GM12878 (cell line): ENCODE data around the gene AZGP1. TPM values are rescaled to one million over a fixed set of nuclear protein-coding genes. Genes with fewer than 3 reads are reported as not detected.
"Not testable (repeated sequence)": the region's sequence is repeated elsewhere in the genome, so short reads cannot be mapped to it uniquely, and the experiment has no call there.

Experiments
- ATAC-seq: fragments of 200-7000 bp; cut with Tn5 transposase; 3 replicates; pipeline ENCODE4 v1.9.1; 2020; ENCODE audit warnings: mild to moderate bottlenecking, moderate library complexity
- BruUV-seq: library from RNA; stranded (reverse); fragments of 400-500 nt; replicated peaks from 2 replicates; lab custom pipeline; 2021; lab: Mats Ljungman, UMichigan
- CTCF ChIA-PET: fragments of 300-600 bp; sonication (Branson Sonifier 250); formaldehyde crosslinking; extraction: SDS; loops from one replicate; lab custom pipeline; 2021; ENCODE audit warnings: inconsistent platforms; lab: Yijun Ruan, JAX
- POLR2A ChIA-PET: fragments of 350-600 bp; formaldehyde crosslinking; extraction: SDS; loops from one replicate; lab custom pipeline; 2021; ENCODE audit warnings: inconsistent platforms; lab: Charles Lee
- RAD21 ChIA-PET: fragments of 300-600 bp; sonication (Branson Sonifier 250); formaldehyde crosslinking; loops from one replicate; lab custom pipeline; 2023; ENCODE audit warnings: antibody characterized with exemption; ENCODE audit not compliant: unreplicated experiment; lab: Charles Lee
- SMC1A ChIA-PET: fragments of 300-600 bp; sonication (Branson Sonifier 250); formaldehyde crosslinking; loops from one replicate; lab custom pipeline; 2023; ENCODE audit not compliant: unreplicated experiment, uncharacterized antibody; lab: Charles Lee
- DNase-seq: peaks from one replicate; pipeline ENCODE4 v3.0.0-alpha.2; 2011; ENCODE audit warnings: low read depth, low spot score
- FAIRE-seq: peaks from 3 replicates; lab custom pipeline; 2011; peaks lifted over from hg19 to GRCh38; lab: Jason Lieb, UNC
- H2AFZ ChIP-seq: 2 replicates; pipeline ENCODE4 v1.6.0; 2011; ENCODE audit warnings: low read depth, low read length, control low read depth; ENCODE audit not compliant: control insufficient read depth
- H3K27ac ChIP-seq: 2 replicates; pipeline ENCODE4 v1.5.1; 2011; ENCODE audit warnings: control low read depth; ENCODE audit not compliant: control insufficient read depth, insufficient read depth
- H3K27me3 ChIP-seq, 2 experiments: replicated peaks in 1 of 2; 2 replicates each; pipeline versions ENCODE4 v1.6.0 to v1.6.1; 2011; ENCODE audit warnings: low read length in 1 of 2; ENCODE audit not compliant: control insufficient read depth in 2 of 2, insufficient read depth in 2 of 2
- H3K36me3 ChIP-seq, 2 experiments: 2 replicates each; pipeline ENCODE4 v1.5.1; 2011; ENCODE audit warnings: low read length in 1 of 2; ENCODE audit not compliant: control insufficient read depth in 2 of 2, insufficient read depth in 2 of 2
- H3K4me1 ChIP-seq: 2 replicates; pipeline ENCODE4 v1.6.1; 2011; ENCODE audit warnings: mild to moderate bottlenecking, low read length, moderate library complexity, mixed read lengths; ENCODE audit not compliant: control insufficient read depth, insufficient read depth
- H3K4me2 ChIP-seq: 2 replicates; pipeline ENCODE4 v1.6.0; 2011; ENCODE audit warnings: control low read depth; ENCODE audit not compliant: control insufficient read depth, insufficient read depth
- H3K4me3 ChIP-seq: fragments of 200-600 bp; sonication (generic); 2 replicates; pipeline ENCODE4 v1.5.1; 2016
- H3K79me2 ChIP-seq: 2 replicates; pipeline ENCODE4 v1.6.0; 2011; ENCODE audit warnings: low read length; ENCODE audit not compliant: control insufficient read depth, insufficient read depth
- H3K9ac ChIP-seq: 2 replicates; pipeline ENCODE4 v1.8.0; 2011; ENCODE audit warnings: low read length, control low read depth, mixed read lengths; ENCODE audit not compliant: control insufficient read depth, insufficient read depth
- H3K9me3 ChIP-seq: replicated peaks from 3 replicates; pipeline ENCODE4 v1.5.1; 2011; ENCODE audit warnings: mild to moderate bottlenecking, low read length; ENCODE audit not compliant: control insufficient read depth, insufficient read depth
- H4K20me1 ChIP-seq: 2 replicates; pipeline ENCODE4 v1.6.0; 2011; ENCODE audit not compliant: control insufficient read depth, insufficient read depth
- JUNB ChIP-seq: IDR thresholded peaks from 2 replicates; pipeline ENCODE4 v1.6.1; 2016; ENCODE audit warnings: antibody characterized with exemption, mild to moderate bottlenecking
- KAT2A ChIP-seq: conservative IDR thresholded peaks from 2 replicates; pipeline ENCODE4 v1.6.1; 2011; ENCODE audit warnings: low read depth, low read length; ENCODE audit not compliant: control insufficient read depth
- MXI1 ChIP-seq: fragments of 150-350 bp; IDR thresholded peaks from 2 replicates; pipeline ENCODE4 v1.6.1; 2011; ENCODE audit warnings: low read depth, mild to moderate bottlenecking, inconsistent platforms, low read length, improper control_type of control experiment
- PBX3 ChIP-seq: IDR thresholded peaks from 2 replicates; pipeline ENCODE4 v1.6.1; 2011; ENCODE audit warnings: mild to moderate bottlenecking, low read depth, low read length, moderate library complexity; ENCODE audit not compliant: insufficient replicate concordance
- RBBP5 ChIP-seq: fragments of 200-600 bp; sonication (generic); conservative IDR thresholded peaks from 2 replicates; pipeline ENCODE4 v1.6.1; 2016
- STAT1 ChIP-seq: fragments of 450-650 bp; conservative IDR thresholded peaks from 2 replicates; pipeline ENCODE4 v1.6.1; 2014; ENCODE audit warnings: antibody characterized with exemption, mild to moderate bottlenecking
- YY1 ChIP-seq: IDR thresholded peaks from 2 replicates; pipeline ENCODE4 v1.6.1; 2011; ENCODE audit warnings: low read depth, mild to moderate bottlenecking, low read length
- WGBS: methylation state at CpG from one replicate; pipeline ENCODE4 v1.1.6; 2016; ENCODE audit warnings: low lambda C conversion rate; ENCODE audit not compliant: insufficient replicate concordance, insufficient coverage; ENCODE audit errors: missing lambda C conversion rate; 5-methylcytosine and 5-hydroxymethylcytosine counted together
- in situ Hi-C: fragments of 300-500 bp; cut with MboI; formaldehyde crosslinking; loops from 9 replicates; pipeline ENCODE4 v1.14.3; 2018; ENCODE audit warnings: mixed read lengths
- intact Hi-C: fragments of 100-400 bp; cut with micrococcal nuclease; formaldehyde crosslinking; loops from one replicate; pipeline ENCODE4 v1.14.2; 2022; ENCODE audit not compliant: unreplicated experiment
- polyA plus RNA-seq, 11 experiments: library from polyadenylated mRNA; depleted of rRNA in 4 of 11; unstranded in 6 of 11; stranded (reverse) in 5 of 11; fragments of >200 nt; fragmentation: Nextera tagmentation in 4 of 11; fragmentation: Illumina TruSeq in 1 of 11; extraction: Ambion mirVana in 4 of 11; extraction: Trizol in 1 of 11; gene quantifications; 1 replicate in 1 of 11; 2 replicates in 10 of 11; pipeline versions ENCODE4 v1.2.1 to v1.2.3, GENCODE V29; 2011 to 2016; ENCODE audit warnings: inconsistent platforms in 2 of 11, missing spikeins in 2 of 11, low read depth in 1 of 11
- total RNA-seq, 4 experiments: library from RNA; depleted of rRNA in 3 of 4; stranded (reverse); fragments of >200 nt in 3 of 4; fragmentation: Illumina TruSeq in 1 of 4; extraction: Trizol in 1 of 4; gene quantifications; 2 replicates each; pipeline versions ENCODE4 v1.2.1 to v1.2.3, GENCODE V29; 2013 to 2021
- TF ChIP-seq, protein P1 (sequence below): fragments of 450-650 bp; IDR thresholded peaks from 2 replicates; pipeline ENCODE4 v1.6.1; 2016; ENCODE audit warnings: mild to moderate bottlenecking, moderate library complexity, borderline replicate concordance
- TF ChIP-seq, protein P2 (sequence below): fragments of 450-650 bp; IDR thresholded peaks from 2 replicates; pipeline ENCODE4 v1.6.1; 2017; ENCODE audit warnings: low read depth, mild to moderate bottlenecking, moderate library complexity

AZGP1 gene
- total and polyA plus RNA-seq, 10 of the 15 experiments (the other 5 are each of a cell fraction or from before 2014, with no cell fraction given): 0.18 to 0.64 (median 0.29) TPM; not detected in 5

- ATAC-seq: no peak
- no peak overlapping the region for H2AFZ ChIP-seq
- no peak for TF ChIP-seq YY1
- TF ChIP-seq KAT2A: no peak
- no peak for TF ChIP-seq JUNB
- no peak for TF ChIP-seq PBX3
- TF ChIP-seq RBBP5: no peak
- TF ChIP-seq, protein P1, sequence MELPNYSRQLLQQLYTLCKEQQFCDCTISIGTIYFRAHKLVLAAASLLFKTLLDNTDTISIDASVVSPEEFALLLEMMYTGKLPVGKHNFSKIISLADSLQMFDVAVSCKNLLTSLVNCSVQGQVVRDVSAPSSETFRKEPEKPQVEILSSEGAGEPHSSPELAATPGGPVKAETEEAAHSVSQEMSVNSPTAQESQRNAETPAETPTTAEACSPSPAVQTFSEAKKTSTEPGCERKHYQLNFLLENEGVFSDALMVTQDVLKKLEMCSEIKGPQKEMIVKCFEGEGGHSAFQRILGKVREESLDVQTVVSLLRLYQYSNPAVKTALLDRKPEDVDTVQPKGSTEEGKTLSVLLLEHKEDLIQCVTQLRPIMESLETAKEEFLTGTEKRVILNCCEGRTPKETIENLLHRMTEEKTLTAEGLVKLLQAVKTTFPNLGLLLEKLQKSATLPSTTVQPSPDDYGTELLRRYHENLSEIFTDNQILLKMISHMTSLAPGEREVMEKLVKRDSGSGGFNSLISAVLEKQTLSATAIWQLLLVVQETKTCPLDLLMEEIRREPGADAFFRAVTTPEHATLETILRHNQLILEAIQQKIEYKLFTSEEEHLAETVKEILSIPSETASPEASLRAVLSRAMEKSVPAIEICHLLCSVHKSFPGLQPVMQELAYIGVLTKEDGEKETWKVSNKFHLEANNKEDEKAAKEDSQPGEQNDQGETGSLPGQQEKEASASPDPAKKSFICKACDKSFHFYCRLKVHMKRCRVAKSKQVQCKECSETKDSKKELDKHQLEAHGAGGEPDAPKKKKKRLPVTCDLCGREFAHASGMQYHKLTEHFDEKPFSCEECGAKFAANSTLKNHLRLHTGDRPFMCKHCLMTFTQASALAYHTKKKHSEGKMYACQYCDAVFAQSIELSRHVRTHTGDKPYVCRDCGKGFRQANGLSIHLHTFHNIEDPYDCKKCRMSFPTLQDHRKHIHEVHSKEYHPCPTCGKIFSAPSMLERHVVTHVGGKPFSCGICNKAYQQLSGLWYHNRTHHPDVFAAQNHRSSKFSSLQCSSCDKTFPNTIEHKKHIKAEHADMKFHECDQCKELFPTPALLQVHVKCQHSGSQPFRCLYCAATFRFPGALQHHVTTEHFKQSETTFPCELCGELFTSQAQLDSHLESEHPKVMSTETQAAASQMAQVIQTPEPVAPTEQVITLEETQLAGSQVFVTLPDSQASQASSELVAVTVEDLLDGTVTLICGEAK: no peak
- TF ChIP-seq STAT1: no peak
- TF ChIP-seq, protein P2, sequence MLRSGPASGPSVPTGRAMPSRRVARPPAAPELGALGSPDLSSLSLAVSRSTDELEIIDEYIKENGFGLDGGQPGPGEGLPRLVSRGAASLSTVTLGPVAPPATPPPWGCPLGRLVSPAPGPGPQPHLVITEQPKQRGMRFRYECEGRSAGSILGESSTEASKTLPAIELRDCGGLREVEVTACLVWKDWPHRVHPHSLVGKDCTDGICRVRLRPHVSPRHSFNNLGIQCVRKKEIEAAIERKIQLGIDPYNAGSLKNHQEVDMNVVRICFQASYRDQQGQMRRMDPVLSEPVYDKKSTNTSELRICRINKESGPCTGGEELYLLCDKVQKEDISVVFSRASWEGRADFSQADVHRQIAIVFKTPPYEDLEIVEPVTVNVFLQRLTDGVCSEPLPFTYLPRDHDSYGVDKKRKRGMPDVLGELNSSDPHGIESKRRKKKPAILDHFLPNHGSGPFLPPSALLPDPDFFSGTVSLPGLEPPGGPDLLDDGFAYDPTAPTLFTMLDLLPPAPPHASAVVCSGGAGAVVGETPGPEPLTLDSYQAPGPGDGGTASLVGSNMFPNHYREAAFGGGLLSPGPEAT: no peak
- TF ChIP-seq MXI1: no peak
- TF ChIP-seq, all 136 proteins: peak for 0
- Histone ChIP-seq H3K9ac (no peak overlapping the region), H3K4me3 (no peak overlapping the region), H3K27me3 (no peaks in the 10 kb centered on the region), H3K9me3 (no peaks in the 10 kb centered on the region), H3K4me1 (no peaks in the 10 kb centered on the region), H3K79me2 (no peaks in the 10 kb centered on the region), H4K20me1 (no peaks in the 10 kb centered on the region), H3K4me2 (no peak overlapping the region), H3K27ac (no peak overlapping the region), H3K36me3 (no peaks in the 10 kb centered on the region)
- RAD21 ChIA-PET: no interaction called here
- CTCF ChIA-PET: interaction anchor here (0.5 to 7.3 kb wide), 2 partner anchors 16 to 70 kb away, joined by 4 to 66 read pairs; no protein-coding TSS in a partner anchor
- 0% methylated on average over 1 of the region's 1 CpG for WGBS
- BruUV-seq: no TSS peak
- POLR2A ChIA-PET: no interaction called here
- DNase-seq (no peak), FAIRE-seq (no peak)
- SMC1A ChIA-PET: no interaction called here
- intact Hi-C loops: loop anchor here (5.0 kb wide), 2 partner anchors 62 to 153 kb away; partner anchors contain the start of gene MBLAC1
- in situ Hi-C loops: no loop called here
These were observed 1.1 kb downstream of the AZGP1 start for GRCh38 chr7:99974681-99975080.

DNA sequence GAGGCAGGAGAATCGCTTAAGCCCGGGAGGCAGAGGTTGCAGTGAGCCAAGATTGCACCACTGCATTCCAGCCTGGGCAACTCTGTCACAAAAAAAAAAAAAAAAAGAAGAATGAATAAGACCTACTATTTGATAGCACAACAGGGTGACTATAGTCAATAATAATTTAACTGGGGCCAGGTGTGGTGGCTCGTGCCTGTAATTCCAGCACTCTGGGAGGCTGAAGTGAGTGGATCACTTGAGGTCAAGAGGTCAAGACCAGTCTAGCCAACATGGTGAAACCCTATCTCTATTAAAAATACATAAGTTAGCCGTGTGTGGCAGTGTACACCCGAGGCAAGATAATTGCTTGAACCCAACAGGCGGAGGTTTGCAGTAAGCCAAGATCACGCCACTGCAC lies 2.0 kb downstream of the AZGP1 start:
- H4K20me1 ChIP-seq, FAIRE-seq, in situ Hi-C loops, intact Hi-C loops, H3K79me2 ChIP-seq, BruUV-seq, H3K9me3 ChIP-seq, SMC1A ChIA-PET, H3K36me3 ChIP-seq, DNase-seq, H3K9ac ChIP-seq, H2AFZ ChIP-seq, H3K27ac ChIP-seq, POLR2A ChIA-PET, H3K4me1 ChIP-seq, H3K4me3 ChIP-seq, H3K27me3 ChIP-seq, RAD21 ChIA-PET, ATAC-seq, H3K4me2 ChIP-seq: not testable (repeated sequence)
- CTCF ChIA-PET: interaction anchor here (1.4 kb wide), 1 partner anchor 157 kb away, joined by 3 read pairs; no protein-coding TSS in a partner anchor
- 51% methylated on average over 7 of the region's 7 CpGs for WGBS
